Epithelial cell of proximal tubule (primary cell): ENCODE results near the gene TAF15. TPM values are rescaled to one million over a fixed set of nuclear protein-coding genes. Genes with fewer than 3 reads are reported as not detected.
A peak's percentile ranks its signal among the peaks of the same experiment; 100 is the strongest.

Experiments used
- DNase-seq: peaks from one replicate; pipeline ENCODE4 v3.0.0-alpha.2; 2011; ENCODE audit warnings: low read depth
- H3K4me3 ChIP-seq: 2 replicates; pipeline ENCODE4 v1.5.1; 2011; ENCODE audit warnings: low read depth, mild to moderate bottlenecking, low read length
- total RNA-seq: library from RNA; depleted of rRNA; stranded (reverse); fragments of >200 nt; gene quantifications from 2 replicates; pipeline ENCODE4 v1.2.3, GENCODE V29; 2015
- TF ChIP-seq, protein P1 (sequence below): conservative IDR thresholded peaks from 2 replicates; pipeline ENCODE4 v1.5.1; 2012; ENCODE audit warnings: low read depth, mild to moderate bottlenecking, low read length

Gene TAF15
- total RNA-seq, 1 donor from 2014 or later: 17.3 TPM

DNA sequence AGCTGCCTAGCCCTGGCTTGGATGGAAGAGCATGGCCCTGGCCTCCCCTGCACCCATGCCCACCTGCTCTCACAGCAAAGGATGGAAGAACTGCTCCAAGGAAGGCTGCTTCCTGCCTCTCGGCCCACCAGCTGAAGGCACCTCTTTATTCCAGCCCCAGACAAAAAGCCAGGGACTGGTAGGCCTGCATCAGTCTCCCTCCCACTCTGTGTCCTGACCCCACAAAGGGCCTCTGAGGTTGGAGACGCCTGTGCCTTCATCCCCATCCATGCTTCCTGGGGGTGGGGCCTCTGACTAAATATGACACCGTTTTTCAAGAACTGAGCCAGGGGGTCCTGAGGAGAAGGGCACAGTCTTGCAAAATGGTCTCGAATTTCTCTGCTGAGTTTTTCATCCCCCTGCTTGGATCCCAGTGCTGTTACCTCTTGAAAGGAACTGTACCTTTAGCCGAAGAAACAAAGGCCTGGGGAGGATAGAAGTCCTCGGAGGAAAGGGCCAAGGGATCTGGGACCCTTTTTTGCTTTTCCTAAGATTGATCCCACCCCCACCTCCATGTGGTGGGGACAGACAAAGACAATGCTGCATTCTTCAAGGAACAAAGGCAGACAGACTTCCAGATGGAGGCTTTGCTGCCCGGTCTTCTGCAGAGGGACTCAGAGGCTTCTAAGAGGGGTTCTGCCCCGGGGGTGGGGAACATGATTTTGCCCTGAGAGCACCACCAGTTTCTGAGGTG lies 43.4 kb upstream of the TAF15 start:
- H3K4me3 ChIP-seq: no peak overlapping the region
- TF ChIP-seq, protein P1, sequence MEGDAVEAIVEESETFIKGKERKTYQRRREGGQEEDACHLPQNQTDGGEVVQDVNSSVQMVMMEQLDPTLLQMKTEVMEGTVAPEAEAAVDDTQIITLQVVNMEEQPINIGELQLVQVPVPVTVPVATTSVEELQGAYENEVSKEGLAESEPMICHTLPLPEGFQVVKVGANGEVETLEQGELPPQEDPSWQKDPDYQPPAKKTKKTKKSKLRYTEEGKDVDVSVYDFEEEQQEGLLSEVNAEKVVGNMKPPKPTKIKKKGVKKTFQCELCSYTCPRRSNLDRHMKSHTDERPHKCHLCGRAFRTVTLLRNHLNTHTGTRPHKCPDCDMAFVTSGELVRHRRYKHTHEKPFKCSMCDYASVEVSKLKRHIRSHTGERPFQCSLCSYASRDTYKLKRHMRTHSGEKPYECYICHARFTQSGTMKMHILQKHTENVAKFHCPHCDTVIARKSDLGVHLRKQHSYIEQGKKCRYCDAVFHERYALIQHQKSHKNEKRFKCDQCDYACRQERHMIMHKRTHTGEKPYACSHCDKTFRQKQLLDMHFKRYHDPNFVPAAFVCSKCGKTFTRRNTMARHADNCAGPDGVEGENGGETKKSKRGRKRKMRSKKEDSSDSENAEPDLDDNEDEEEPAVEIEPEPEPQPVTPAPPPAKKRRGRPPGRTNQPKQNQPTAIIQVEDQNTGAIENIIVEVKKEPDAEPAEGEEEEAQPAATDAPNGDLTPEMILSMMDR: no peak
- DNase-seq: no peak

DNA sequence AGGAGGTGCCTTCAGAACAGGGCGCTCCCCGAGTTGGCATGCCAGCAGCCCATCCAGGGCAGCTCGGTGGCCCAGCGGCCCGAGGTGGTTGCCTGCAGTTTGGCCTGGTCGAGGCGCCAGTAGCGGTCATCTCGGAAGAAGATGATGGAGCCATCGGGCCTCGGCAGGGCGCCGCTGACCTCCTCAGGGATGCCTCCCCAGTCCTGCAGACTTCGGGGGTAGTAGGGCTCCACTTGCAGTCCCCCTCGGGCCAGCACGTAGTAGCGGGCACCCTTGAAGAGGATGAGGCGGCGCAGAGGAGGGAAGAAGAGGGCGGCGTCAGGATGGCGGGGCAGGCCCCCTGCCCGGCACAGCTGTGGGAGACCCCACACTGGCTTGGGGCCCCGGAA lies 42.8 kb upstream of the TAF15 start:
- H3K4me3 ChIP-seq: no peak overlapping the region
- no peak for DNase-seq
- TF ChIP-seq, protein P1: no peak

DNA sequence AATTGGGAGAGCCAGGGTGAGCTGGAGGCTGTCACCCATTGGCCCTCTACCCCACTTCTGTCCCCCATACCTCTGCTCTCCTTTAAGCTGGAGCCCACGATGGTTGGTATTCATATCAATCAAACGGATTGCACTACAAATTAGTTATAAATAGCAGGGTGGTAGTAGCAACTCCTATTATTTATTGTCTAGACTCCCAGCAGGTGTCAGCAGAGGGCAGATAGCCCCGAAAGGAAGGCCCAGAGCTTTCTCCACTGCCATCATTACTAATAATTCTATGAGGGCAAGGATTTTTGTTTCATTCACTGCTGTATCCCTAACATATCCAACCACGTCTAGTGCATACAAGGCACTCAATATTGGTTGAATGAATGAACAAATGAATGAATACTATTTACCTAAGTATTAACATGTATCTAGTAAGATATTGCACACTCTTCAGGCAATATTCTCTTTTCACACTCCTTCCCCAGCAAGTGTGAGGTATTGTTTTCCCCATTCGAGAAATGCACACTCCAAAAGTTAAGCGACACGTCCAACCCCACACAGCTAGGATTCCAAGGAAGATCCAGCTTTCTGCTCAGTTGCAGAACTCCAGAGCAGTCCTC lies 42.3 kb upstream of the TAF15 start:
- TF ChIP-seq, protein P1: peak; percentile 80
- H3K4me3 ChIP-seq: no peak overlapping the region
- no peak for DNase-seq

DNA sequence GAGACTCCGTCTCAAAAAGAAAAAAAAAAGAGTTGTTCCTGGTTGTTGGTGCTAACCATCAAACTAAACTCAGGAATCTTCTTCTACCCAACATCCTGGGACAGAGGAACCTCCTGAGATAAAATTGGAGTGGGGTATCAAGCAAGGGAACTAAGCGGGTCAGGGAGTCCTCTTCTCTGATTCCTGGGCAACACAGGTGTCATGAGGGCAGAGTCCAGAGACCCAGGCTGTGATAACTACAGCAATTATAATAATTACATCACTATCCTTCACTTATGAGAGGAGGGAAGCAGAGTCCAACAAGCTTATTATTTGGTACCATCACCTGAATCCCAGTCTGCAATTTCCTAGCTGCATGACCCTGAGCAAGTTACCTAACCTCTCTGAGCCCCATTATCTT lies 40.5 kb upstream of the TAF15 start:
- no peak for DNase-seq
- H3K4me3 ChIP-seq: no peak overlapping the region
- TF ChIP-seq, protein P1: no peak

DNA sequence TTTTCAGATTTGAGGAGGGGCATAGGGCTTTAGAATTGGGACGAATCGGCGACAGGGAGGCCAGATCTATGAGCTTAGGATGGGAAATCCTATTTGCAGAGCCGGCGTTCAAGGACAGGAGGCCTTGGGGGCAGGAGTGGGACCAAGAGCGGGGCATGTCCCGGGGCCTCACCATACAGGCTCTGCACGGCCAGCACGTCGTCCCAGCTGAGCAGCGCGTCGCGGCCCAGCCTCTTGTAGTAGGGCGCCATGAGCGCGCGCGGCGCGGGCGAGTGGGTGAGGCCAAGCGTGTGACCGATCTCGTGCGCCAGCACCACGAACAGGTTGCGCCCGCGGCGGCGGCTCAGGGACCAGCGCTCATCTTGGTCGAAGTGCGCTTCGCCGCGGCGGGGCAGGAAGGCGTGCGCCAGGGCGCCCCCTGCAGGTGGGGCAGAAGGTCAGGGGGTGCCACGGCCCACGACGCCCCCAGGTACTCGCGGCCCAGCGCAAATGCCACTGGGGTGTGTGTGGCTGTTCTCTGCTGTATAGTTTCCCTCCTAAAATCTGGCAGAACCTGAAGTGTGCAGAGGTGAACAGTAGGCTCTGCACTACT lies 39.3 kb upstream of the TAF15 start:
- no peak overlapping the region for H3K4me3 ChIP-seq
- TF ChIP-seq, protein P1: peak; percentile 32
- DNase-seq: no peak

DNA sequence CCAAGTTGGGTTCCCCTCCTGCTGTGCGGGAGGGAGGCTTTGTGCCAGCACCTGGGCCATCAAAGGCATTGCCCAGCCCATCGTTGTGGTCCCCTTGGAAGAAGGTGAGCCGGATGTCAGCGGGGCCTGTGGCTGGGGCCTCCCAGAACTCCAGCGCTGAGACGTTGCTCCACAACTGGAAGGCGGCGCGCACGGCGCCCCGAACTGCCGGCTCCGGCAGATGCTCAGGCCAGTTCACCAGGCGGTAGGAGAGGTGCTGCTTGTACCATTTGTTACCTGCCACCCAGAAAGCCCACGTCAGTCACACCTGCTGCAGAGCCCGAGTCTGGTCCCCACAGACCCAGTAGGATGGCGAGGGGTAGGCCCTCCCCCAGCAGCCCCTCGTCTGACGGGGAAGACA lies 36.2 kb upstream of the TAF15 start:
- DNase-seq: no peak
- TF ChIP-seq, protein P1: no peak
- H3K4me3 ChIP-seq: no peak overlapping the region
